Measurements from ENCODE around the gene KIAA0408. TPM values are rescaled to one million over a fixed set of nuclear protein-coding genes. Genes with fewer than 3 reads are reported as not detected.
A peak's percentile ranks its signal among the peaks of the same experiment; 100 is the strongest.

KIAA0408 gene
- total RNA-seq, 4 donors from 2014 or later: 4.7 to 15.3 (median 9.0) TPM

DNA sequence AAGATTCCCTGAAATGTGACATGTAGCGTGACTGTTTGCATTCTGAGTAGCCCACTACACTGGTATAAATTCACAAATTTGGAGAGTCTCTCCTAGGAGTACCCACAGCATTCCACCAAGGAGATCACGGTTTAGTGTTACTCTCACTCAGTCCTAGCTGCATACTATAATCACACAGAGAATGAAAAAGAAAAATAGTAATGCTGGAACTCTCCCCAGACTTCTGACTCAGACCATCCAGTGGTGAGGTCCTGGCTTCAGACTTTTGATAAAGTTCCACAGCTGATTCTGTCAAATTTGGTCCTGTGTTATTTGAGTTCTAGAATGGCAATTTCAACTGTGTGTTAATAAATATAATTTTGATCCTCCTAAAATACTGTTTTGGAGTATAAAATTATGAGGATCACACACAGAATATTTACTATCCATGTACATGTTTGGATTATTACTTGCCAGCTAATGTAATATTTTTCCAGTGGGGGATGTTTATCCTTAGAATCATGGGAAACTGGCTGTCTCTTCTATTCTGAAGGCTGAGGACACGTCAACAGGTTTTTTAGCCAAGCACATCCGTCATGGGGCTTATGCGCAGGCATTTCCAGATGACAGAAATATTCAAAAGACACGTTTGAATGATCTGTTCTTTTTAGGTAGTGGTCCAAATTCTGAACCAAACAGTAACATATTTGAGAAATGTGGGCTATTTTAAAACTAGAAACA lies 5.1 kb upstream of the KIAA0408 start:
- peak; percentile 92 for ATAC-seq (ENCODE audit: low FRiP score)
- no peak for DNase-seq (ENCODE audit: low spot score)
- TF ChIP-seq CTCF (IDR thresholded peaks at IDR 0.05): no peak

DNA sequence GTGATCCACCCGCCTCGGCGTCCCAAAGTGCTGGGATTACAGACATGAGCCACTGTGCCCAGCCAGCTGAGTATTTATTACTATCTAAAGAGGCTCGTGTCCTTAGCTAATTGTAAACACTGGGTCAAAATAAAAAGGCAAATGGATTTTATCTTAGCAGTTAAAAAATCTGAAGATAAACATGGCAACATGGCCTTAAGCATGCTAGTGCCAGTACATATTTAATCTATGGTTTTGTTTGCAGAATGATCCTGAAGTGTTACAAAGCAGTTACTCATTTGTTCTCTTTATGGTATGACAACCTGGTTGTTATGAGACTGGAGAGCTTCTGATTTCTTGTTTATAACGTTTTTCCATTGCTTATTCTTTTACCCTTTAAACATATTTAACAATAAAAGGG lies 3.9 kb upstream of the KIAA0408 start:
- ATAC-seq (ENCODE audit: low FRiP score): no peak
- no peak for TF ChIP-seq CTCF (IDR thresholded peaks at IDR 0.05)
- no peak for DNase-seq (ENCODE audit: low spot score)

DNA sequence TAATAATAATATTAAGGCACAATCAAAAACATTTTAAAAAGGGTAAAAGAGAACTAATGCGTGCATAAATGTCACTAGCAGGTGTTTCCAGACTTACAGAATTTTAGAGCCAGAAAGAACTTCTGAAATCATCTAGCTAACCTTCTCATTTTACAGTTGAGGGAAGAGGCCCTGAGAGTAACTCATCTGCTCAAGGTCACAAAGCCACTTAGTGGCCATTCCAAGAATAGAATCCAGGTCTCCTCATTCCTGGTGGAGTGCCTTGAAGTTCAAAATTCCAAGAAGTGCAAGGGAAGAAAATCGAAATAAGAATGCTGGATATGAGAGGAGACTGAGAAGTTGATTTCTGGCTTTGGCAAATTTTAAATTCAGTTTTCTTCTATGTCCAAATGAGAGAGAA lies 3.2 kb upstream of the KIAA0408 start:
- no peak for TF ChIP-seq CTCF (IDR thresholded peaks at IDR 0.05)
- DNase-seq (ENCODE audit: low spot score) (no peak), ATAC-seq (ENCODE audit: low FRiP score) (no peak)

DNA sequence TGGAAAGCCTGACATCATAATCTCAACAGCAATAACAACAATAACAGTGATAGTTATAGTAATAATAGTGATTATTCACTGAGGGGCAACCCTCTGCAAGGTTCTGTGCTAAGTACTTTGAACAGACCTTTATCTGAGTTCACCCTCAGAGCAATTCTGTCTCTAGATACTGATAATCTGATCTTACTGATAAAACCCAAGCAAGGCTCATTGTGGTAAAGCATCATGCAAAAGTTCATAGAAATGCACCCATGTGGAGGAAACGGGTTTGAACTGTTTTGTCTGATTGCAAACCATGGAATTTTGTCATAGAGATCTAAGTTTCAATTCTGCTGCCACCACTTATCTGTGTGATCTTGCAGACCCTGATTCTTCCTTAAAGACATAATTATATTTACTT lies 1.3 kb upstream of the KIAA0408 start:
- TF ChIP-seq CTCF (IDR thresholded peaks at IDR 0.05): no peak
- DNase-seq (ENCODE audit: low spot score): no peak
- ATAC-seq (ENCODE audit: low FRiP score): no peak

DNA sequence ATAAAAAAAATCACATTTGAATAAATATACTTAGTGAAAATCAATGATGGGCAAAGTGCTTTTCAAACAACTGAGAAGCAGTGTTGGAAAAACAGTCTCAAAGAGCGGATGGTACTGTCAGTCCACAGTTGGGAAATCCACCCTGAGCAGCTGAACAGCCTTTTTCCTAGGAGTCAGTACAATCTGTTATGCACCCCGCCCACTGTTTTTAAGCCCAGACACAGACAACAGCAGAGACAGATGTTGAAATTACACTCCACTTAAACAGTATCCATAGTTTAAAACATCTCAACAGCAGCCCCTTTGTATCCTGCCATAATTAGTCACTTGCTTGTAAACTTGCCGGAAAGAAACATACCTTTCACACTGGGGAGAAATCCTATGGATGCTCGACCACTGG lies 372 bp downstream of the KIAA0408 start:
- ATAC-seq (ENCODE audit: low FRiP score) (peak; percentile 85), DNase-seq (ENCODE audit: low spot score) (no peak)
- no peak for TF ChIP-seq CTCF (IDR thresholded peaks at IDR 0.05)

DNA sequence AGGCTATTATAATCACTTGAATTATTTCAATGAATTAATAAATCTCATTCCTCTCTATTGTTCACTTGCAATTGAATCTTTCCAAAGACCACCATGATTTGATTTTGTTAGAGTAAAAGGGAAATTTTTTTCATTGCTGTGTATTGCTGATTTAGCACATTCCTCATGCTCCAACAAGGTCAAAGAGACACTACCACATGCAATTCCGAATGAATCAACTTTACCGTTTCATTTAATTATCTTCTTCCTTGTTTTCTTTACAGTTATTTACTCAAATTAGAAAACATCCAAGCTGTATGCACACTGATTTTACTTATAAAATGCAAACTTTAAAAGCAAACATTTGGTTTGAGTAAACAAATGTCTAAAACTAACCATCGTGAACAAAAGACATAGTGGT lies 967 bp downstream of the KIAA0408 start:
- ATAC-seq (ENCODE audit: low FRiP score) (no peak), DNase-seq (ENCODE audit: low spot score) (no peak)
- no peak for TF ChIP-seq CTCF (IDR thresholded peaks at IDR 0.05)

DNA sequence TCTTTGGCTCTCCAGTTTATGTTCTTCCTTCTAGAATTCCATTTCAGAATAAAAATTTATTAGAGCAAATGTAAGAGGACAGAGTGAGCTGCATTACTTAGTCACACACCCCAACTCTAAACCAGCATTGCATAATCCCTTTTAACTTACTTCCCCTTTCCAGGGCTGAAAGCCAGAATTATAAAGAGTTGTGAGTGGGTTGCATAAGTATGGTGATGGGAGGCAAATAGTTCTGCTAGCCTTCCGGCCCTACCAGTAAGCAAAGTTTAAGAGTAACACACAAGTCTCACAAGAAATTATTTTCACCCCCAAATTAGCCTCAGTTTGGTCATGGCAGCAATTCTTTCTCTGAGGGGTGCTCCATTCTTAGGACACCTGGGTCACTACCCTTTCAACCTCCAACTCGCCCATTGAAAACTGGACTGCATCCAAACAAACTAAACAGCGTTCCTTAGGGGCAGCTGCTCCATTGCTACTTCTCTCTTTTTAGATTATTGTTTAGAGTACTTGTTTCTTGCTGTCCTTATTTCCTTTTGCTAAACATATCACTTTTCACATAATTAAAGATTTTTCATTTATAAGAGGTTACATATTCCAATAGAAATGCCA lies 1.6 kb downstream of the KIAA0408 start:
- no peak for TF ChIP-seq CTCF (IDR thresholded peaks at IDR 0.05)
- DNase-seq (ENCODE audit: low spot score): no peak
- peak; percentile 85 for ATAC-seq (ENCODE audit: low FRiP score)
